Stimulated activated CD4-positive, alpha-beta T cell treated with anti-CD3 and anti-CD28 coated beads, TNF-alpha, amount 100 ng/mL, for 1 hour (primary cell): ENCODE data around the gene KIF16B.
A peak's percentile ranks its signal among the peaks of the same experiment; 100 is the strongest.

ENCODE experiments used
- DNase-seq, 3 donors: peaks; one replicate each; pipeline ENCODE4 v3.0.0-alpha.2; 2020; ENCODE audit warnings: low read depth in 3 of 3, low spot score in 1 of 3

Gene KIF16B

GRCh38 chr20:16438100-16438499, 135.1 kb downstream of the KIF16B start:
- no peak for DNase-seq

DNA sequence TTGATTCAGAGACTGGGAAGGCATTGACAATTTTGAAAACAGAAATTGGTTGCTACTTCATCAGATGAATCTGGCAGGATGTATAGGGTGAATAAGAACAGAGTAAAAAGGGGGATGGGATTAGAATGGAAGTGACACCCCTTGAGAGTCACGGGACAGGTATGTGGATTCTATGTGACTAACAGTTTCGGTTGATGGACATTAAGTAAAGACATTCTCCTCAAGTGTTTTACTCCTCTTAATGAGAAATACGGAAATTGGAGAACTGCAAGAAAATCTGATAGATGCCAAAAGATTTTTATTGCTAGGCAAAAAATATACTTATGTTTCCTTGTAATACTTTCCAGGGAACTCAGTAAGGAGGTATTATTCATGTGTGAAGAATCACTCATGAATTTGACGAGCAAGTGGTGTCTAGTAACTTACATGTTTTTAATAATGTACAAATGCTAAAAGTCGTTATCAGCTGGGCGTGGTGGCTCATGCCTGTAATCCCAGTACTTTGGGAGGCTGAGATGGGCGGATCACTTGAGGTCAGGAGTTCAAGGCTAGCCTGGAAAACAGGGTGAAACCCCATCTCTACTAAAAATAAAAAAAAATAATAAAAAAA, 135.8 kb downstream of the KIF16B start:
- DNase-seq, result no peak

- DNase-seq, result peak in 1 of 3 donors; percentile 31
Measured at GRCh38 chr20:16434062-16434664, 139.1 kb downstream of the KIF16B start.

DNA sequence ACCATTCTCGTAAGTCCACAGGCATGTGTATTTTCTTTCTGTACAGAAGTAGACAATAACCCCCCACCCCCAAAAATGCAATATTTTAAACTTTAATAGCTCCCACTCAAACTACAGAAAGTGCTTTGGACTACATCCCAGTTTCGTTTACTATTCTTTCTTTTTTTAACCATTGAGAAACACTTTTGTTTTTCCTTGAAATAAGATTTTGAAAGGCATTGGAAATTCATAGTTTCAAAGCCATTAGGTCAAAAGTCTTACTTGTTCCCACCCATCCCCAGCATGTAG, 140.0 kb downstream of the KIF16B start:
- no peak for DNase-seq

DNA sequence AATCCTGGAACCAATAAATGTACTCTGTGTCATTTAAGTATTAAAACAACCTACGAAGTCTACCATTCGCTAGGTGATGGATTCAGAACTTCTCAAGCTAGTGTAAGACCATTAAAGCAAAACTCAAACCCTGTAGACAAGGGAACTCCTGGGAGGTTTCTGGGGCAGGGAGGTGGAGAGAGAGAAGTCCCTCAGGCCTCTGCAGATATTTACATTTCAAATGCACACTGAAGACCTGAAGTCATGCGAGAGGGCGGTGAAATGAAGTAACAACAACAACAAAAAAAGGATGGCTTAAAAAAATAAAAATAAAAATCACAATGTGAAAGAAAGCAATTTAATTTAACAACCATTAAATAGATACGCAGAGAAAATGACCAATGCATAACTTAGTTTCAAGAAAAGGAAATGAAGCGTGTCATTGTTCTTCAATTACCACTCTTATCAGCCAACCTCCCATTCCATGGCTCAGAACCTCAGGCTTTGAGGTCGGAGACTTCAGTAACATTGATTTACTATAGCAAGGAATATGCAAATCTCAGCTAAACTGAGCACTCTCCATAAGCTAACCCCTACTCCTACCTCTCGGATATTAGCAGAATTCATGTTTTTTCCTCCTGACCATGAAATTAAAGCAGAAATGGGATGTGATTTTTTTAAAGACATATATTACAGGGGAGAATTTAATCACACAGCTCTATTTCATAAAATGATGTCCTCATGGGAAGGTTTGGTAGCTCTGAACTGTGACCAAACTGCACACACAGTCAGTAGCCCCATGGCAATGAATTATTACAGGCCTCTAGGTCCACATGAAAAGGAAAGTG, 140.6 kb downstream of the KIF16B start:
- DNase-seq, result no peak

GRCh38 chr20:16428112-16428511, 145.1 kb downstream of the KIF16B start:
- DNase-seq, result no peak

DNA sequence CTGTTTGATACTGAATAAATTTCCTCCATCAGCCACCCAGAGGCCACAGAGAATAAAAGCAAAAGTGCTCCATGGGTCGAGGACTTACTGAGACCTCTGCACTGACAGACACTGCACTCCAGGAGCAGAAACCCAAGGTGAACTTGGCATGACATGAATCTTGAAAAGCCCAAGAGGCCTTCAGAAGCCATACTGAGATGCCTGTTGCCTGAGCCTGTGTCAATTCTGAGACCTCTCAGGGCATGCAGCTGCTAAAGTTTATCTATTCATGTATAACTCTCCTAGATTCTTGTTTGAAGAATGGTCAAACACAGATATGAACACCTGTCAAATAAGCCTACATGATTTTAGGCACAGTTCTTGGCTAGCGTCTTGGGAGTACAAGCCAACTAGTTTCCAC, 145.7 kb downstream of the KIF16B start:
- DNase-seq, result no peak

DNA sequence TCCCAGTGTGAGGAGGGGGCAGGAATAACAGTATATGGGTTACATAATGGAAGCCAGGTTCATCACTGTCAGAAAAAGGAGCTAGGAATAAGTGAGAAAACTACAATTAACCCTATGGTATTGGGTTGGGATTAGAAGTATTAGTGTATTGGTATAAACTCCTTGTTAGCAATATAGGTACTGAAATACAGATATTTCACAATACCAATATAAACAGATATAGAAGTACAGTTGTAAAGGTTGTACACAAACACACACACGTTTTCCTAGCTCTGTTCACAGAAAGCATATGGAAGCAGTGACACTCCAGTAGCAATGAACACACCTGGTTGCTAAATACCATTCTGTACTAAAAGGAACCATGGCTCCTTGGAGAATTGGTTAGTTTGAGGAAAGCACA, 148.5 kb downstream of the KIF16B start:
- no peak for DNase-seq

GRCh38 chr20:16423311-16424212, 149.7 kb downstream of the KIF16B start:
- DNase-seq, result no peak

- no peak for DNase-seq
Measured at GRCh38 chr20:16419138-16419715, 154.0 kb downstream of the KIF16B start.

DNA sequence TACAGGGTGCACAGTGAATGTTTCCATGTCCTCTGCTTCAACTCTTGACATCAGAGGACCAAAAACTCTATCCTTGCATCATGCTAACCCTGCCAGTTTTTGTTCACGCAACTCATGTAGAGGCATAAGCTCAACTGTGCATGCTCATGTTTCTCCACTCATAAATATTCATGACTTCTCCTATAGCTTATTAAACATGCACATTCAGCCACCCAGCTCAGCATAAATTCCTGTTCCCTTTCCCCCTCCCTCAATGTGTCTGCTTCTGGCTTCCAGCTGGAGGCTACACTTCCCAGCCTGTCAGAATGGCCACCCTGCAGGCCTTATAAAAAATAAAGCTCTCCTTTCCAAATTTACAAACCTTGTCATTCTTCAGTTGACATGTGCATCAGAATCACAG, 154.6 kb downstream of the KIF16B start:
- DNase-seq, result no peak

- no peak for DNase-seq
Measured at GRCh38 chr20:16417001-16417400, 156.2 kb downstream of the KIF16B start.

GRCh38 chr20:16415071-16416053, 157.9 kb downstream of the KIF16B start:
- DNase-seq, result no peak

DNA sequence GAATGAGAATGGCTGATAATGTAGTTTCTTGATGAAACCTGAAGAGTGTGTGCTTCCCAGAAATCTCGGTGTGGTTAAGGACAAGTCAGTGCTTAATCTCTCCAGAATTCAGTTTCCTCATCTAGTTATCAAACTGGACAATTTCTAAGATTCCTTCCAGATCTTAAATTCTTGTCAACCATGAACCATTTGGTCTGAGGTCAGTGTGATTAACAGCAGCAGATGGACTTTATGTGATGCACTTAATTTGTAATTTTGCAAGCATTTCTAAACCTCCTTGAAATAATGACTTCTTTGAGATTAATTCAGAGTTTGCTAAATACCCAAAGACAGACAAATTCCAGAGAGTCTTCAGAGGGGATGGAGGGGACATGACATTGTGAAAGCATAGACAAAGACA, 160.3 kb downstream of the KIF16B start:
- no peak for DNase-seq

DNA sequence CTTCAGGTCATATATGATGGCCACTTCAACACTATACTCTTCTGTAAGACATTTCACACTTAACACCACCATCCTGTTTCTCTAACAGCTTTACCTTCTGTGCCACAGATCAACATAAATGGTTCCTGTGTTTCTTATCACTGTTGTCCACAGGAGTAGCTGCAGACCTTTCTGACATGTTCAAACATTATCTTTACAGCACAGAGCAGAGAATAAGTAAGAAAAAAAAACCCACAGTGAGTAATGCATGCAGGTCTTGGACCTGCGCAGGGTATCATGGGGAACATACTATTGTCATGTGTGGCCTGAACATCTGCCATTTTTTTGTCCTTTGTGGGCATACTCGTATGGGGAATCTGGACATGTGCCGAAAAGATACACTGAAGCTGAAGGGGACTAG, 161.9 kb downstream of the KIF16B start:
- DNase-seq, result no peak

GRCh38 chr20:16410626-16411025, 162.6 kb downstream of the KIF16B start:
- no peak for DNase-seq

GRCh38 chr20:16408981-16409380, 164.3 kb downstream of the KIF16B start:
- DNase-seq, result no peak

DNA sequence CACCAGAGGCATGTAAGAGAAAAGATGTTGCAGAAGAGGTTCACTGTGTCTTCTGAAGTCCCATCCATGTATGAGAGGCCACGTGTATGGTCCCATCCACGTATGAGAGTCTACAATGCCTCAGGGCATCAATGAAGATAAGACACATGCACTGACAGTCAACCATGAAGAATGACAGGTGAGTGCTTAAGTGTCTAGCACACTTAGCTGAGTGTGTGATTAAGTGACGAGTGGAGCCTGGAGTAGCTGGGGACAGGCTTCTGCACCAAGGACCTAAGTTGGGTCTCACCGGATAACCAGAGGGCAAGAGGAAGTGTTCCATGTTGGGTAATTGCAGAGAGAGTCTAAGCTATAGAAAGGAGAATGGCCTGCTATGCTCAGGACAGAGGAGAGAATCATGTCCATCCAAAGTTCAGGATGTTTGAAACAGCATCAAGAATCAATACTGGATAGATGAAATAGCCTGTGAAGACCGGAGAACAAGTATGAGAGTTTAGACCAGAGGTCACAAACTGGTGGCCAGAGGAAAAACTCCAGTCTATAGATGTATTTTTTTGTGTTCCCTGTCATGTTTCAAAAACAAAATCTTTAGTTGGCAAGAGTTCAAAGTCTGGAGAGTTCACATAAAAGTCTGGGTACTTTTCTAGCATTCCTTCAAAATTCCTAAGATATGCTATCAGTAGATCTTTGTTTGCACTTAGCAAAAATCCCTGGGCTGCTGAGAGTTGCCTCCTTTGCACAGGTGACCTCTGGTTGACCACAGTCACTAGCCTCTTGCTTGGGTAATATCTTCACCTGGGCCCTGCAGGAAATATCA, 165.8 kb downstream of the KIF16B start:
- DNase-seq, result no peak

DNA sequence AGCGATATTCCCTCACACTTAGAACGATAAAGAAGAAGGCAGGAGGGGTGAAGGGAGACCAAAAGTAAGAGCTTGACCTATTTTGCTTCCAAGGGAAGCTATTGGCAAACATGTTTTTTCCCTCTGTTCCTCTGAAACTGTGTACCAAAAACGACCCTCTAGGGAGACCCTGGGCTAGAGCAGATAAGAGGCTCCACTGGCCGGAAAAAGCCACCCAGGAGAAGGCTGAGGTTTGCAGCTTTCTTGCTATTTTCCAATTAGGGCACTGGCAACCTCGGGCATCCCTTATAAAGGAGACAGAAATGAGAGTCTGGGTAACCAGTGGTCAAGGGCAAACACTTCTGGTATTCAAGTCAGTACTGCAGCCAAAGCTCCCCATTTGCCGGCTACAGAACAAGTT, 168.0 kb downstream of the KIF16B start:
- no peak for DNase-seq
